Measurements from ENCODE around the gene ADCYAP1R1.

- no peak for TF ChIP-seq CTCF (IDR thresholded peaks at IDR 0.05)
- TF ChIP-seq POLR2A (IDR thresholded peaks at IDR 0.05): no peak
Observed at GRCh38 chr7:31098642-31099360, 46.7 kb downstream of the ADCYAP1R1 start.
